Kidney capillary endothelial cell (primary cell): ENCODE data around the gene ARFIP2.
A peak's percentile ranks its signal among the peaks of the same experiment; 100 is the strongest.

ENCODE experiments used
- DNase-seq: peaks from one replicate; pipeline ENCODE4 v3.0.0-alpha.2; 2018; ENCODE audit warnings: low spot score

Gene ARFIP2

DNA sequence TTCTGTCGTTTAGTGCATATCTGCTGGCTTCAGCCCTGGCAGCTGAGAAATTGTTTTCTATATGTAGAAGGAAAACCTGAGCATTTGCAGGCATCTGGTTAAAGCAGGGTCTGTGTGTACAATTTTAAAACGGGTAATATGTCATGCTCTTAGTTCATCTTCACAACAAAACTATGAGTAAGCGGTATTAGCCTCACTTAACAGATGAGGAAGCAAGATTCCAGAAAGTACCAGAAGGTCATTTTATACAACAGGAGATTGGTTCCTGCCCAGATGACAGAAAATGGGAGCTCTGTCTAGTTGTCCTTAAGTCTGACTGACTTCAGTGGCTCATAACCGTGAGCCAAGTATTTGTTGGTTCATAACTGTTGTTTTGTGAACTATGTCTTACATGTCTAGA, 1.3 kb upstream of the ARFIP2 start:
- DNase-seq: no peak

DNA sequence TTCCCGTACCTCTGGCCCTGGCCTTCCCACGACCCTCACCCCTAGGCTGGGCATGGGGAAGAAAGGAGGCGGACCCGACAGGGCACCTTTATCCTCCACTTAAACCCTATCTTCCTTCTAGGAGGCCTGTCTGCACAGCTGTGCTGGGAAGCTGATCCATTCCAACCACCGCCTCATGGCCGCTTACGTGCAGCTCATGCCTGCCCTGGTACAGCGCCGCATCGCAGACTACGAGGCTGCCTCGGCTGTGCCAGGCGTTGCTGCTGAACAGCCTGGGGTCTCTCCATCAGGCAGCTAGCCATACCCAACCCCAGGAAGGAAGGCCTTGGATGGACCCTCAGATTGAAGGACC, 769 bp upstream of the ARFIP2 start:
- no peak for DNase-seq

DNA sequence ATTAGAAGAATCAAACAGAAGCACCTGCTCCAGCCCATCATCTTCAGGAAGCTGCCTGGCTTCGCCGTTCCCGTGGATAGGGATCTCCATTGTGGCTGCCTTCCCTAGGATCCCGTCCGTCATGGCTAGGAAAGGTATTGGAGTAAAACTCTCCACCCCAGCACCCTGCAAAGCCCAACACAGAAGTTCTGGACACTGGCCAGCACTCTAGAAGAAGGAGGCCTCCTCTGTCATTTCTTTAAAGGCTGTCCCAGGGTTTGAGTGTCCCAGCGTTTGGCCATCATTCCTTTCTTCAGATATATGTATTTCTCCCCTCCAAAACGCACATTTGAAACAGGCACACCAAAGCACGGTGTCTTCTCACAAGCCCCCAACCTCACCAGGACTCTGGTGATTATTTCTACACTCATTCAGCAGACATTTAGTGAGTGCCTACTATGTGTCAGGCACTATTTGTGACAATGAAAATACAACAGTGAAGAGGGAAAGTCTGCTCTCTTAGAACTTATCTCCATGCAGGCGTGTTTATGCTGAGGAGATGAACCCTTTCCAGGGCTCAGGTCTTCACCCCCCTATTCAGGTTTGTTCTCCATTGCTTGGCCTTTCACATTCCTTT, 724 bp downstream of the ARFIP2 start:
- DNase-seq: no peak

DNA sequence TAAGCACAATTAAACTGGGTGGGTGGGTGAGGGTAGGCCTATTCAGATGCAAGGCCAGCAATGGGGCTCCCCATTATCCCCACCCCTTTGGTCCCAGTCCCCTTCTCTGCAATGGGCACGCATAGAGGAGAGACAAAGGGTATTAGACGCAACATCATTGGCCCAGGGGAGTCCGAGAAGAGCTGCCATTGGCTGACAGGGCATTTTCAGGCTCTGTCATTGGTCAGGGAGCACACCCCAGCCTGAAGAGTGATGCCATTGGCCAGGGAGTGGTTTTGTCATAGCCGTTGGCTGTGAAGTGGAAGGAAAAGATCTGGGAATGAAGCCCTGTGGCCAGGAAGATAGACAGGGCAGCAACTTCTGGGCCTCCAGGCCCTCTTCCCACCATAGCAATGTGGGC, 4.6 kb downstream of the ARFIP2 start:
- no peak for DNase-seq

DNA sequence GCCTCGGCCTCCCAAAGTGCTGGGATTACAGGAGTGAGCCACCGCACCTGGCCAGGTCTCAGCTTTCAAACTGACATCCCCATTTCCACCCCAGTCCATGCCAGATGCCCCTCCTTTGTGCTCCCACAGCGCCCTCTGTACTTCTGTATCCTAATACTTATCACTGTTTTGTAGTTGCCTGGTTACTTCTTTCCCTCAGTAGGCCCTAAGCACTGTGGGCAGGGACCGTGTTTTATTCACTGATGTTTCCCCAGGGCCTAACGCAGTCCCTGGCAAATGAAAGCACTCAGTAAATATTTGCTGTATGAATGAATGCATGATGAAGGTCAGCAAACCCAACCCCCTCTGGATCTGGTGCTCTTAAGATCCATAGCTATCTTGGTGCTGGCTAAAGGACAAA, 5.2 kb downstream of the ARFIP2 start:
- DNase-seq: no peak

DNA sequence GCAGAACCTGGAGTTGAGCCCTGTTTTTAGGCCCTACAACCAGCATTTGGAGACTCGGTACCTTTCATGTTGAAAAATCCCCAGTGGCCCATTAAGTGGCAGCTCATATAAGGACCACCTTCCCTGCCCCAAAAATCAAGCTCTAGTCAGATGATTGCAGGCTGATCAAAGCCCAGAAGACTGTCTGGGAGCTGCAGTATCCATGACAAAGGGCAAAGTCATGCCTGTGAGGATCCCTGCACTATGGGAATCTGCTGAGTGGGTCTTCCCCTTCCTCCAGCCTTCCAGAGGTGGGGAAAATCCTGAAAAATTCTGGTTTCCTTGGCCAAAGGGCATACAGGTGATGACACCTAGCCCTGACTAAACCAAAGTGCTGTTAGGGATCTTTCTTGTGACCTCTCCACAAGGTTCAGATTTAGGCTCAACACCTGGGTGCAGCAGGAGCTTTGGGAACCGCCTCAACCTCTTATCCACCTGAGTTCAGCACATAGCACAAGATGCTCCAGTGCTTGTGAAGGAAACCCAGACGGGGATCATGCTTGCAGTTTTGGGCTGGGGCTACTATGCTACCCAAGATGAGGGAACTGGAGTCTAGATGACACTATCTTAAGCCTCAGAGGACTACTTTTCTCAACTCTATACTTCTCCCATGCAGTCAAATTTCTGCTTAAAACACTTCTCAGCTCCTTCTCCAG, 6.2 kb downstream of the ARFIP2 start:
- no peak for DNase-seq

DNA sequence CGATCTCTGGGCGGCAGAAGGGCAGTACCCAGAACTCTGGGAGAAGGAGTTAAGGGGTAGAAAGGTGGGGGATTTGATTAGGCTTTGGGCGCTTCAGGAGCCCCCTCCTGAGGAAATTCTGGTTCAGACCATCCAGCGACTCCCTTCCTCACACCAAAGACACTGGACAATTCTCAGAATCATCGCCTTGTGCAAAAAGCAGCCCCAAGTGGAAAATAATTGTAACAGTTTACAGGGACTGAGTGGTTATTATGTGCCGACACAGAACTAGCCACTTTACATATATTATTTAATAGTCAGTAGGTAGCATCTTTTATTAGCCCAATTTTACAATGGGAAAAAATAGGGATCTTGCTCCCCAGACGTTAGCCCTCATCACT, 6.7 kb downstream of the ARFIP2 start:
- no peak for DNase-seq

DNA sequence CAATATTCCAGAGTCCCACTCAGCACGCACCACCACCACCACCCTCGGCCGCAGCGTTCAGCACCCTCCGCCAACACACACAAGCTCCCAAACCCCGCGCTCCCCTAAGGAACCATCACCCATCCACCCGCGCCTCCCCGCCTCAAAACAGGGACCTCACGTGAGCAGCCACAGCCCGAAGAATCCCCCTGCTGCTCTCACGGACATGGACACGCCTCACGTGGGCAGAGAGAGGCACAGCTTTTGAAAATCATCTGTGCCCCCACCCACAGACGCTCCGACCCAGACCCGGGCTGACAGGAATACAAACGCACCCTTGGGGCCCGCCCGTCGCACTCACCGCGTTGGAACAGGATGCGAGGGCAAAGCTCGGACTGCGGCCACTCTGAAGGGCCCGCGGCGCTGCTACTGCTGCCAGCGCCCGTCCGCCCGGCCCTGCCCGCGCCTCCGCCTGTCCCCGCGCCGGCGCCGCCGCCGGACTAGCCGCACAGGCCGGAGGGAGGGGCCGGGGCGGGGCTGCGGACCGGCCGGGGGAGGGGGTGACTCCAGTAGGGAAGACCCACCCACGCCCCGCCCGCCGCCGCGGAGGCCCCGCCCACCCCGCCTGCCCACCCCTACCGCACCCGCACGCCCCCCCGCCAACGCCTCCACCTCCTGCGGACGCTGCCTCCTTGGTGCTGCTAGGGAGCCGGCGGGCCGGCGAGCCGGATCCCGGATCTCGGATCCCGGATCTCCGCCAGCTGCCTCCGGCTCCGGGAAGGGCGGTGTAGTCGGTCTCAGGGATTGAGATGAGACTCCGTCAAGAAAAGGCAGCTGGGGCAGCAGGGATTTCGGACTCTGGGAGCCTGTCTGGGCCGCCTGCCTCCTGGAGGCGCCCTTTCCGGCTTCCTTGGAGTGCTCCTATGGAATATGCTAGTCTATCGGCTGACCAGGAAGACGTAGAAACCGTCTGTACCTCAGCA, 7.4 kb downstream of the ARFIP2 start, which contains the start of gene TRIM3:
TSS of gene TRIM3 (minus strand) at position 491 of the 962 bp plus-strand sequence. CDS start 8,246 bp downstream, outside the sequence.
- DNase-seq: peak; percentile 83

DNA sequence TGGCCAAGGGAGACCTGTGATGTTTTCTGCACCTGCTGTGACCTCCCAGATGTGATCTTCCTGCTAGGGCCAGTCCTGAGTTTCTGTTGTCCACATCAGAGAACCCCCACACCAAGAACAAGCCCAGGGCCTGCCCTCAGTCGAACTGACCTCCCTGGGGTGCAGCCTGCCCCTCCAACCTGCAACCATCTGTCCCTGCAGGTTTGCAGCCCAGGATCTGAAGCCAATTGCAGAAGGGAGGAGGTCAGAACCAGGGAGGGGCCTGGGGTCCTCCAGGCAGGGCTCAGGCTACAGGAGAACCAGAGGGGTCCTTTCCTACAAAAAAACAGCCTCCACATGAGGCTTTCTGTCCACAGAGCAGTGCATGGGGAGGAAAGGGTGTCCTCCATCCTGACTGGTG, 8.2 kb downstream of the ARFIP2 start:
- no peak for DNase-seq

DNA sequence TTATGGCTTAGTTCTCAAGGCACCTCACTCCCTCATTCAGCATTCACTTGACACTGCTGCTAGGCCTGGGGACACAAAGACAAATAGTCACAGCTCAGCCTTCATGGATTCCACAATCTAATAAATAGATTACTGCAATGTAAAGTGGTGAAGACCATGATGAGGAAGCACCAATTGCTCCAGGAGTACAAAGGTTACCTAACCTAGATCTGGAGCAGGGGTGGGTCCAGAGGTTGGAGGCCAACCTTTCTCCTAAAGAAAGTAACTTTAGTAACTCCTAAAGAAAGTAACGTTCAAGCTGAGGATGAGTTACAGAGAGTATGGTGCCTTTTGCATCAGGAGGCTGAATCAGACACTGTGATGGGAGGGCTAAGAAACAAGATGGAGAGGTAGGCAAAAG, 11.5 kb downstream of the ARFIP2 start:
- DNase-seq: no peak

DNA sequence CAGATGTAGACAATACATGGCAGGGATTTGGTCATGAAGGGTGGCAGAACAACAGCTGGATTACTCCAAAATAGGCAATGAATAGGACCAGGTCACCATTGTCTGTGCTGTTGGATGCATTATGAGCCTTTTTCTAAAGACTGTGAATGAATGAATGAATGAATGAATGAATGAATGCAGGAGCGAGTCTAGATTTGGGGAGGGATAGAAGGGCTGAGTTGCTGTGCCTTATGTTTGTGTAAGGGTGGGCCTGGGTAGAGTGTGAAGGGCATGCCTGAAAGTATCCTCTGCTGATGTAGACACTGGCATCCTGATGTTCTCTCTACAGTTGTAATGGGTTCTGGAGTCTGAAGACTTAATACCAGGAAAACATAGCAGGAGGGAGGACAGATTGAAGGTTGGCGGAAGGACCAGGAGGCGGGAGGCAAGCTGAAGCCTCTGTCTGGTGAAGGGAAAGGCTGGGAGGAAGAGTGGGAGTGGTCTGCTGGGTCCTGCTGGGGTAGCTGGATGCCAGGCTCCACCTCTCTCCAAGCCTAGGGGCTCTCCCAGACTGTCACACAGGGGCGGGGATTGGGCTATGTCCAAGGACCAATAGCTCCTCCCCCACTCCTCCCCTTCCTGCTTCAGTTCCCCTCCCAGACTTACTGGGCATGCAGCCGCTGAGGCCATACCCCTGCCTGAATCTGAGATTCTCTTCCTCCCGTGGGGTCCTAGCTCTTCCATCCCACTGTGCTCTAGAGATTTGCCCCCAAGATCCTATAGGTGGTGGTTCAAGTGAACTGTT, 12.2 kb downstream of the ARFIP2 start:
- peak; percentile 82 for DNase-seq

DNA sequence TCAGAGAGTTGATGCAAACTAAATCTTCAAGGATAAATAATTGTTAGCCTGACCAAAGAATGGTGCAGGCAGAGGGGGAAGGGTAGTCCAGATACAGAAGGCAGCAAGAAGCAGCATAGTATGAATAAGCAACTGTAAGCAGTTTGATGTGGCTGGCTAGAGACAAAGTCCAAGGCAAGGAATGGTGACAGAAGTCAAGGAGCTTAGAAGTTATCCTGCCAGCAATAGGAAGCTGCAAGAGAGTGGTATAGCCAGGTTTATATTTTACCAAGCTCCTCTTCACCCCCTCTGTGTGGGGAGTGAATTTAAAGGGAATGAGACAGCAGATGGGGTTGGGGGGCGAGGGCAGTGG, 22.1 kb downstream of the ARFIP2 start:
- no peak for DNase-seq

DNA sequence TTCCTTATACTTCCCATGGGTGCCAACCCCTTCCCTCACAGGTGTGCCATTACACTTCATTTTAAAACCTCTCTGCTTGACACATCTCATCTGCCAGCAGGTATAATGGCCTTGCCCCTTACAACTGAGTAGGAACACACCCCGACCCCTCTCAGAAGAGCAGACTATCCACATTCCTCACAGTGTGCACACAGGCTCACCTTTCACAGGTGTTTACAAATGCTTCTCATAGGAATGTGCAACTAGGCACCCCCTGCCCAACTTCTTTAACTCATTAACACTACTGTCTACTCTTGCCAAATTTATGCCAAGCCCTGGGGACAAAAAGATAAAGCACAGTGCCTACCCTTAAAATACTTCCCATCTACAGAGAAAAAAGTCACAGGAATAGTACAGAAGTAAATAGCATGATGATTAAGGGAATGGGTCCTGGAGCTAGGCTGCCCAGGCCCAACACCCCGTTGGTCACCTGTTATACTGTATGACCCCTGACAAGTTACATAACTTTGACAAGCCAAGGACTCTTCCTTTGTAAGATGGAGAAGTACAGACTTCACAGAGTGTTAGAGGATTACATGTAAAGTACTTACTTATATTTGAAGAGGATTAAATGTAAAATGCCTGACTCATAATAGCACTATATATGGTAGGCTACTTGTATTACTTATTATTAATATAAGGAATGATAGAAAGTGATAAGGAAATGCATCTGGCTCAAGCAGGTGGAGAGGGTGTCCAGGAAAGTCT, 22.6 kb downstream of the ARFIP2 start:
- no peak for DNase-seq

DNA sequence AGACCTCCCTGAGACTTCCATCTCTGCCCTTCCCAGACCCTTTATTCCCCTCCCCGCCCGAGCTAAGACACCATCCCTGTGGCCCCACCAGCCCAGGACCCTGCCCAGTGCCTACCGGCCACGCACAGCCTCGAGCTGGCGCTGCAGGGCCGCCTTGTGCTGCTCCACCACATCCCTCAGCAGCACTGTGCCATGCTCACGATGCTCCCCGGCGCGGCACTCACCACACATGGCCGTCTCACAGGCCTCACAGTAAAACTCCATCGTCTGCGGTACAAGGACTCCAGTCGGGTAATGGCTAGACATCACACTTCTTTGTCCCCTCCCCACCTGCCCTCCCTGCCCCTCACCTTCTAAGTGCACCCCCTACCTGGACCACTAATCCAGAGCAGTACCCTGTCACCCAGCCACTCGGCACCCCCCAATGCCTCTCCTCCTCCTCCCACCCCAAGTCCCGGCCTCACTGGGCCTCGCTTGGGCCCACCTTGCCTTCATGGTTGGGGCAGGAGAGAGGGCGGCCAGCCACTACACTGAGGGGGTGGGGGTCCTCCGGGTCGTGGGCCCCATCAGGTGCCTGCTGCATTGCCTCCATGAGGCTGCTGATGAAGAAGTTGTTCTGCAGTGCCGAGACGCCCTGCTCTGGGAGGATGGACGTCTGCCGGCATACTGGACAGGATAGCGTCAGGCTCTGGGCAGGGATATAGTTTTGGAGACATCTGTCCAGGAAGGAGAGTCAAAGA, 23.4 kb downstream of the ARFIP2 start:
- no peak for DNase-seq

DNA sequence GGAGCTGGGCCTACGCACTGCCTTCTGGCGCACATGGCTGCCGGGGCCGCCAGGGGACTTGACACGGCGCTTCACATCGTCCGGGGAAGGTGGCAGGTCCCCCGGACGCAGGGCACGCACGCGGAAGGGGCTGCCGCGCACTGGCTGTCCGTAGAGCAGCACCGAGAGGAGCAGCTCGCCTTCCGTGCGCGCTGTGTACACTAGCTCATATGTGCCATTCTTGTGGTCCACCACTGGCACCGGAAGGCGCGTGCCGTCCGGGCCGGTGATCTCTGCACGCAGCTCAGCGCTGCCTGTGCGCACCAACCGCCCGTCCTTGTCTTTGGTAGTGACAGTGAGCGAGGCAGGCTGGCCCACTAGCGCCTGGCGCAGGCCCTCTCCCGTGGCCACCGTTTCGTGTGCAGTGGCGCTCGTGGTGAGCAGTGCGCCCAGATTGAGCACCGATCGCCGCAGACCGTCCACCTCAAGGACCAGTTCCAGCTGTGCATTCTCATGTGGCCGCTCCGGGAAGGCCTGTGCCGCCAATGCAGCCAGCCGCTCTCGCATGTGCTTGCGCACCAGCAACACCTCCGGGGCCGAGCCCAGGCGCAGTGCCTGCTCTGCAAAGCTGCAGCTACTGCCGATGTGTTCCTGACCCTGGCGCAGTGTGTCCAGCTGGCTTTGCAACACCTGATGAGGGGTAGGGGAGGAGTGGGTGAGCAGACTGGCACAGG, 24.6 kb downstream of the ARFIP2 start:
- no peak for DNase-seq

DNA sequence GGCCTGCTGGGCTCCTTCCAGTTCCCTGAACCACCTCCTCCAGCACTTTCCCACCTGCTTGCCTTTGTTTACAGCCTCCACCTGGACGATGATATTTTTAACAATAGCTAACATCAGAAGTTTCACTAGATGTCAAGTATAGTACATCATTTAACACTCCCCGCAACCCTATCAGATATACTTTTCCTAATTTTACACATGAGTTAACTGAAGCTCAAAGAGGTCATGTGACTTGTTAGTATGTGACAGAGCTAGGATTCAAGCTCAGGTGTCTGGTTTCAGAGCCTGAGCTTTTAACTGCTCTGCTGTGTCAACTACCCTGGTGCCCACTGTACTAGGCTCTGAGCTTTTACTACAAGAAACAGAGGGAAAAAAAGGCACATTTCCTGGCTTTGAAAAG, 26.1 kb downstream of the ARFIP2 start:
- no peak for DNase-seq

DNA sequence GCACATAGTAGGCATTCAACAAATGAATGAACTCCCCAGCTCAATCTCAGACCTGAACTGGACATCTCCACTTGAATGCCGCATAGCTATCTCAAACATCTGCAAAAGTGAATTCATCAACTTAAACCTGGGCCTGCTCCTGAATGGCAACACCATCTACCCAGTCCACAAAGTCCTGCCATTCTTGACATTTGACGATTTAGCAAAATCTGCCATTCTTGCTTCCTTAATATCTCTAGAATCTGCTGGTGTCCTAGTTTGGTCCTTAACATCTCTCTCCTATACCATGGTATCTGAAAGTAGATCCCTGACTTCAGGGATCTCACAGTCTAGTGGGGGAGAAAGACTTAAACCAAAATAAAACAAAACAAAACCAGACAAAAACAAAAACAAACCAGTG, 28.0 kb downstream of the ARFIP2 start:
- DNase-seq: no peak

DNA sequence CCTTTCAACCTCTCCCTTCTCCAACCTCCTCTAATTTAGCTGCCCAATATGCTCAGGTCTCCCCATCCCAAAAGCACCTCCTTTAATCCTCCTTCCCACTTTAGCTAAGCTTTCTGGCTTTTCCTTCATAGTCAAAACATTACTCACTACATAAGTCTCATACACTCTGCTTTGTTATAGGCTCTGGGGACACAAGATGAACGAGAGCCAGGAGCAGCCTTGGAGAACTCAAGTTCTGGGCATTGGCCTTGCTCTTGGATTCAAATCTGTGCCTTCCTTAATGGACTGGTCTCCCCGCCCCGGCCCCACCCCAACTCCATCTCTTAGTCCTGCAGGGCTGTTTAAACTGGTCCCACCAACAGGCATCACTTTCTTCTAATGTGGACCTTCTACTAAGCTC, 28.9 kb downstream of the ARFIP2 start:
- no peak for DNase-seq

DNA sequence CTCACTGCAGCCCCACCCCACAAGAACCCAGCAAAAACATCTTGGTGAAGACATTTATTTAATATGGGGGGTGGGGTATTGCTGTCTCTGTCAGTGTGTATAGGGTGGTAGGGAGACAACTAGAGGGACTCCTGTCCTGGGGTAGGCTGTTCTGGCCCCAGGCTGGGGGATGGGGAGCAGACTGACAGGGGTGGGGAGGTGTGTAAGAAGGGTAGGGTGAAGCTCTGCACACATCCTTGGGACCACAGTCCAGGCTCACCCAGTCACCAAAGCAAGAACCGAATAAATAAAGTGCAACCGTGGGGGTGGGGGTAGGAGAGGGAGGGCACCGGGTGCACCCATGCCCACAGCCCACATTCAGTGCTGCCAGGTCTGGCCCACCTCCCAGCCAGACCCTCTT, 32.6 kb downstream of the ARFIP2 start:
- no peak for DNase-seq
